Thyroid gland (tissue), 4 donors: ENCODE measurements around the gene CLIC1.

Experiments used
- CTCF ChIP-seq, 6 experiments: fragments of 200-600 bp in 3 of 6; fragments of 450-650 bp in 3 of 6; sonication (generic) in 3 of 6; IDR thresholded peaks; one replicate each; pipeline ENCODE4 v1.5.1; 2016 to 2019; ENCODE audit warnings: antibody characterized with exemption in 6 of 6, mild to moderate bottlenecking in 2 of 6, inconsistent platforms in 1 of 6, moderate library complexity in 1 of 6
- POLR2A ChIP-seq, 2 donors: fragments of 450-650 bp; IDR thresholded peaks; one replicate each; pipeline ENCODE4 v1.6.1; 2017; ENCODE audit warnings: antibody characterized with exemption in 2 of 2, mild to moderate bottlenecking in 2 of 2, moderate library complexity in 1 of 2

DNA sequence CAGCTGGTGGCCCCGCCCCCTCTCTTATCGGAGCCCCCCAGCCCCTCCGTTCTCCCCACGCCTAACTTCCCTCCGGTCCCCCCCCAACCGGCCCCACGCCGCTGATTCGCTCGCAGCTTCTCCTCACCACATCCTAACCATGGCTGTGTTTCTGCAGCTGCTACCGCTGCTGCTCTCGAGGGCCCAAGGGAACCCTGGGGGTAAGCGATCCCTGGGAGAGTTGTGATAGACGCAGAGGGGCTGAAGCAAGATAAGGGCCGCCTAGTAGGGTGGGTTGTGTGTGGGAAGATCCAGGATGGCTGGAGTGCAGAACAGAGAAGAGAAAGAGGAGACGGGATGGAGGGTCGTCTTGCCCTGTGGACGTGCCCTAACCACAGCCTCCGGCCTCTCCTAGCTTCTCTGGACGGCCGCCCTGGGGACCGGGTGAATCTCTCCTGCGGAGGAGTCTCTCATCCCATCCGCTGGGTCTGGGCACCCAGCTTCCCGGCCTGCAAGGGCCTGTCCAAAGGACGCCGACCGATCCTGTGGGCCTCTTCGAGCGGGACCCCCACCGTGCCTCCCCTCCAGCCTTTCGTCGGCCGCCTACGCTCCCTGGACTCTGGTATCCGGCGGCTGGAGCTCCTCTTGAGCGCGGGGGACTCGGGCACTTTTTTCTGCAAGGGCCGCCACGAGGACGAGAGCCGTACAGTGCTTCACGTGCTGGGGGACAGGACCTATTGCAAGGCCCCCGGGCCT is 12.9 kb downstream of the CLIC1 start, which contains the start of gene MPIG6B:
- no peak for TF ChIP-seq CTCF (IDR thresholded peaks at IDR 0.05)
- no peak for TF ChIP-seq POLR2A (IDR thresholded peaks at IDR 0.05)
